HG02571 (cell line): ENCODE results near the gene OSM.
A peak's percentile ranks its signal among the peaks of the same experiment; 100 is the strongest.

Source experiments
- ATAC-seq: cut with Tn5 transposase; IDR thresholded peaks from one replicate; pipeline ENCODE4 v1.9.1; 2021; ENCODE audit warnings: mild to moderate bottlenecking, moderate library complexity; ENCODE audit not compliant: unreplicated experiment

OSM gene

GRCh38 chr22:30297991-30298701 lies 31.5 kb upstream of the OSM start:
- no peak for ATAC-seq

- no peak for ATAC-seq
Measured at GRCh38 chr22:30297276-30297990, 30.8 kb upstream of the OSM start.

- ATAC-seq: no peak
Measured at GRCh38 chr22:30296833-30297232, 30.2 kb upstream of the OSM start.

GRCh38 chr22:30296324-30296723 lies 29.7 kb upstream of the OSM start:
- ATAC-seq: no peak

- ATAC-seq: no peak
Measured at GRCh38 chr22:30295576-30295975, 28.9 kb upstream of the OSM start.

GRCh38 chr22:30294830-30295229 lies 28.2 kb upstream of the OSM start:
- no peak for ATAC-seq

GRCh38 chr22:30294066-30294465 lies 27.4 kb upstream of the OSM start:
- no peak for ATAC-seq

- no peak for ATAC-seq
Measured at GRCh38 chr22:30293026-30293425, 26.4 kb upstream of the OSM start.

GRCh38 chr22:30292069-30292970 lies 25.7 kb upstream of the OSM start:
- ATAC-seq: no peak

GRCh38 chr22:30291058-30291892 lies 24.6 kb upstream of the OSM start:
- no peak for ATAC-seq

- ATAC-seq: no peak
Measured at GRCh38 chr22:30290342-30291057, 23.8 kb upstream of the OSM start.

- peak; percentile 10 for ATAC-seq
Measured at GRCh38 chr22:30289980-30290313, 23.3 kb upstream of the OSM start.

- ATAC-seq: peak; percentile 55
Measured at GRCh38 chr22:30289141-30289979, 22.7 kb upstream of the OSM start, which contains the start of gene CASTOR1. TSS of gene CASTOR1 (minus strand) at chr22:30289505. CDS start at chr22:30289497, 8 bp downstream.

- ATAC-seq: no peak
Measured at GRCh38 chr22:30288419-30289140, 21.9 kb upstream of the OSM start.

GRCh38 chr22:30287648-30288418 lies 21.2 kb upstream of the OSM start:
- no peak for ATAC-seq

- no peak for ATAC-seq
Measured at GRCh38 chr22:30286813-30287647, 20.4 kb upstream of the OSM start.

- no peak for ATAC-seq
Measured at GRCh38 chr22:30286331-30286730, 19.7 kb upstream of the OSM start.
